IMR-90 (cell line): ENCODE measurements around the gene FKBP7.

Experiments used
- ELK1 ChIP-seq: fragments of 150-350 bp; IDR thresholded peaks from 2 replicates; pipeline ENCODE4 v1.6.1; 2016; ENCODE audit warnings: low read depth, mild to moderate bottlenecking, low read length, moderate library complexity, borderline replicate concordance
- TF ChIP-seq, protein P1 (sequence below): conservative IDR thresholded peaks from 2 replicates; pipeline ENCODE4 v1.5.1; 2012; ENCODE audit warnings: mild to moderate bottlenecking, low read depth, low read length, improper control_type of control experiment

GRCh38 chr2:178448968-178449661, 29.3 kb downstream of the FKBP7 start:
- TF ChIP-seq, protein P1, sequence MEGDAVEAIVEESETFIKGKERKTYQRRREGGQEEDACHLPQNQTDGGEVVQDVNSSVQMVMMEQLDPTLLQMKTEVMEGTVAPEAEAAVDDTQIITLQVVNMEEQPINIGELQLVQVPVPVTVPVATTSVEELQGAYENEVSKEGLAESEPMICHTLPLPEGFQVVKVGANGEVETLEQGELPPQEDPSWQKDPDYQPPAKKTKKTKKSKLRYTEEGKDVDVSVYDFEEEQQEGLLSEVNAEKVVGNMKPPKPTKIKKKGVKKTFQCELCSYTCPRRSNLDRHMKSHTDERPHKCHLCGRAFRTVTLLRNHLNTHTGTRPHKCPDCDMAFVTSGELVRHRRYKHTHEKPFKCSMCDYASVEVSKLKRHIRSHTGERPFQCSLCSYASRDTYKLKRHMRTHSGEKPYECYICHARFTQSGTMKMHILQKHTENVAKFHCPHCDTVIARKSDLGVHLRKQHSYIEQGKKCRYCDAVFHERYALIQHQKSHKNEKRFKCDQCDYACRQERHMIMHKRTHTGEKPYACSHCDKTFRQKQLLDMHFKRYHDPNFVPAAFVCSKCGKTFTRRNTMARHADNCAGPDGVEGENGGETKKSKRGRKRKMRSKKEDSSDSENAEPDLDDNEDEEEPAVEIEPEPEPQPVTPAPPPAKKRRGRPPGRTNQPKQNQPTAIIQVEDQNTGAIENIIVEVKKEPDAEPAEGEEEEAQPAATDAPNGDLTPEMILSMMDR, result no peak
- TF ChIP-seq ELK1, result no peak
